ENCODE data around the gene LRTM2. TPM values are rescaled to one million over a fixed set of nuclear protein-coding genes. Genes with fewer than 3 reads are reported as not detected.

Gene LRTM2
- total RNA-seq, 4 donors from 2014 or later = not detected

DNA sequence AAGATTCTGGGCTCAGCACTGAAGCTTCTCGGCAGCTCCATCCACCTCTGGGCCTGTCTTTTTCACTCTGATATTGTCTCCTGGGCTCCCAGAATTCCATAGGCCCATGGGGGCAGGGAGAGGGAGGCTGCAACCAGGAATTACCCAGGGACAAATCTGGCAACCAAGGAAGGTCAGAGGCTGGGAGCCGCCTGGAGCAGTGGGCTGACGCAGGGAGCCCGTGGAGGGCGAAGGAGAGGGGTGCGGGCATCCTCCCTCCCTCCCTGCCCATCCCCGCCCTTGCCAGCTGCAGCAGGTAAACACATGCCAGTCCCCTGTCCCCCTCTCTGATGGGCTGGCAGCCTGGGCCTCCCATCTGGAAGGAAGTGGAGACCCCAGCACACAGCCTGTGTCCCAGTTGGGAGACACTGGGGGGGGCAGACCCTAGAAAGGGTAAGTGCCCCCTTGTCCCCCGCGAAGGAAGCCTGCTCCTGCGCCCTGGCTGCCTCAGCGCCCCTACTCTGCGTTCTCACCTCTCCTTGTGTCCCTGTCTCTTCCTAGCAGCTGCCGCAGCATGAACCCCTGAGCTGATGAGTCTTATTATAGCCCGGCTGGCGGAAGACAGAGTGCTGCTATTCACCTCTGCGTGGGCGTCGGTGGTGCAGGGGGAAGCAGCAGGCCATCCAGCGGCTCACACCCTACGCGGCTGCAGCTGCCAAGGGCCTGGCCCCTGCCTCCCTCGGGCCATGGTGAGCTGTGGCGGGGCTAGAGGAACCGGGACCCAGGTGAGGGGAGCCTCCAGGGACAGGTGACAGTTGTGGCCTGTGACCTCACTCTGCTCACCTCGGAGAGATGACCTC, 6.7 kb downstream of the LRTM2 start:
- H3K4me1 ChIP-seq = no peaks in the 10 kb centered on the region
- peaks cover 54% of the 10 kb centered on the region for H3K27me3 ChIP-seq
- H3K9me3 ChIP-seq = no peaks in the 10 kb centered on the region
- no peaks in the 10 kb centered on the region for H3K36me3 ChIP-seq
- in situ Hi-C loops (cut with MboI; ENCODE audit: low pct_ligation_motif_present in 1 of 4, low pct_unique_long_range_greater_than_20kb in 1 of 4, low sequenced_read_pairs in 3 of 4) = no loop called here
- no peak overlapping the region for H3K4me3 ChIP-seq
- intact Hi-C loops (cut with DNase I; ENCODE audit: low total_unique reads) = no loop called here
- TF ChIP-seq POLR2AphosphoS5 (IDR thresholded peaks at IDR 0.05) = no peak
- TF ChIP-seq CTCF (IDR thresholded peaks at IDR 0.05) = no peak
- no peak for TF ChIP-seq POLR2A (IDR thresholded peaks at IDR 0.05)
- TF ChIP-seq EP300 (IDR thresholded peaks at IDR 0.05; ENCODE audit: low read depth) = no peak
- 51 to 74% methylated on average over 5 to 25 of the region's 25 CpGs for WGBS, 2 donors (ENCODE audit: low coverage in 1 of 2)
- no peak for DNase-seq
- H3K27ac ChIP-seq = no peak overlapping the region

GRCh38 chr12:1827826-1828805, 7.8 kb downstream of the LRTM2 start:
- Histone ChIP-seq H3K4me3 (no peak overlapping the region), H3K27ac (no peak overlapping the region), H3K9me3 (no peaks in the 10 kb centered on the region), H3K4me1 (no peaks in the 10 kb centered on the region), H3K36me3 (no peaks in the 10 kb centered on the region), H3K27me3 (peaks cover 51% of the 10 kb centered on the region)
- DNase-seq = no peak
- intact Hi-C loops (cut with DNase I; ENCODE audit: low total_unique reads) (no loop called here), in situ Hi-C loops (cut with MboI; ENCODE audit: low pct_ligation_motif_present in 1 of 4, low pct_unique_long_range_greater_than_20kb in 1 of 4, low sequenced_read_pairs in 3 of 4) (no loop called here)
- TF ChIP-seq CTCF (IDR thresholded peaks at IDR 0.05) (no peak), EP300 (IDR thresholded peaks at IDR 0.05; ENCODE audit: low read depth) (no peak), POLR2A (IDR thresholded peaks at IDR 0.05) (no peak), POLR2AphosphoS5 (IDR thresholded peaks at IDR 0.05) (no peak)
- WGBS, 2 donors (ENCODE audit: low coverage in 1 of 2) = 77 to 87% methylated on average over 8 to 38 of the region's 38 CpGs

GRCh38 chr12:1828856-1829255, 8.5 kb downstream of the LRTM2 start:
- no peak for DNase-seq
- Histone ChIP-seq H3K27ac (no peak overlapping the region), H3K9me3 (no peaks in the 10 kb centered on the region), H3K4me3 (no peak overlapping the region), H3K27me3 (peaks cover 44% of the 10 kb centered on the region), H3K36me3 (no peaks in the 10 kb centered on the region), H3K4me1 (no peaks in the 10 kb centered on the region)
- intact Hi-C loops (cut with DNase I; ENCODE audit: low total_unique reads) = no loop called here
- in situ Hi-C loops (cut with MboI; ENCODE audit: low pct_ligation_motif_present in 1 of 4, low pct_unique_long_range_greater_than_20kb in 1 of 4, low sequenced_read_pairs in 3 of 4) = no loop called here
- TF ChIP-seq POLR2A (IDR thresholded peaks at IDR 0.05) (no peak), POLR2AphosphoS5 (IDR thresholded peaks at IDR 0.05) (no peak), EP300 (IDR thresholded peaks at IDR 0.05; ENCODE audit: low read depth) (no peak), CTCF (IDR thresholded peaks at IDR 0.05) (no peak)
- WGBS, 2 donors (ENCODE audit: low coverage in 1 of 2) = 87 to 89% methylated on average over 6 to 16 of the region's 16 CpGs

GRCh38 chr12:1829306-1829900, 9.0 kb downstream of the LRTM2 start:
- TF ChIP-seq POLR2AphosphoS5 (IDR thresholded peaks at IDR 0.05) (no peak), CTCF (IDR thresholded peaks at IDR 0.05) (no peak), POLR2A (IDR thresholded peaks at IDR 0.05) (no peak), EP300 (IDR thresholded peaks at IDR 0.05; ENCODE audit: low read depth) (no peak)
- Histone ChIP-seq H3K4me3 (no peak overlapping the region), H3K4me1 (no peaks in the 10 kb centered on the region), H3K9me3 (no peaks in the 10 kb centered on the region), H3K27me3 (peaks cover 39% of the 10 kb centered on the region), H3K36me3 (no peaks in the 10 kb centered on the region), H3K27ac (no peak overlapping the region)
- intact Hi-C loops (cut with DNase I; ENCODE audit: low total_unique reads) = no loop called here
- in situ Hi-C loops (cut with MboI; ENCODE audit: low pct_ligation_motif_present in 1 of 4, low pct_unique_long_range_greater_than_20kb in 1 of 4, low sequenced_read_pairs in 3 of 4) = no loop called here
- 81 to 84% methylated on average over 5 to 11 of the region's 11 CpGs for WGBS, 2 donors (ENCODE audit: low coverage in 1 of 2)
- no peak for DNase-seq

All from transverse colon (tissue), 4 donors.